ENCODE measurements around the gene PPIC. TPM values are rescaled to one million over a fixed set of nuclear protein-coding genes. Genes with fewer than 3 reads are reported as not detected.

PPIC gene
- total RNA-seq, 4 donors from 2014 or later = 8.9 to 25.3 (median 10.9) TPM

DNA sequence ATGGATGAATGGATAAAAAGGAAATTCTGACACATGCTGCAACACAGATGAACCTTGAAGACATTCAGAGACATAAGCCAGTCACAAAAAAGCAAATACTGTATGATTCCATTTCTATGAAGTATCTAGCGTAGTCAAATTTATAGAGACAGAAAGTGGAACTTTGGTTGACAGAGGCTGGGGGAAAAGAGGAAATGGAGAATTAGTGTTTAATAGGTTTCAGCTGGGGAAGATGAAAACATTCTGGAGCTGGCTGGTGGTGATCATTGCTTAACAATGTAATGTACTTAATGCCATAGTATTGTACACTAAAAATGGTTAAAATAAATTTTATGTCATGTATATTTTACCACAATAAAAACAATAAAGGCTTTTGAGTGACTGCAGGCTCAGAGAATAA lies 24.2 kb downstream of the PPIC start:
- no peak overlapping the region for H3K4me3 ChIP-seq
- peaks cover 8% of the 10 kb centered on the region for H3K36me3 ChIP-seq
- no peaks in the 10 kb centered on the region for H3K27me3 ChIP-seq
- TF ChIP-seq EP300 (IDR thresholded peaks at IDR 0.05) (no peak), POLR2AphosphoS5 (IDR thresholded peaks at IDR 0.05) (no peak), POLR2A (IDR thresholded peaks at IDR 0.05) (no peak)
- TF ChIP-seq, protein P1, sequence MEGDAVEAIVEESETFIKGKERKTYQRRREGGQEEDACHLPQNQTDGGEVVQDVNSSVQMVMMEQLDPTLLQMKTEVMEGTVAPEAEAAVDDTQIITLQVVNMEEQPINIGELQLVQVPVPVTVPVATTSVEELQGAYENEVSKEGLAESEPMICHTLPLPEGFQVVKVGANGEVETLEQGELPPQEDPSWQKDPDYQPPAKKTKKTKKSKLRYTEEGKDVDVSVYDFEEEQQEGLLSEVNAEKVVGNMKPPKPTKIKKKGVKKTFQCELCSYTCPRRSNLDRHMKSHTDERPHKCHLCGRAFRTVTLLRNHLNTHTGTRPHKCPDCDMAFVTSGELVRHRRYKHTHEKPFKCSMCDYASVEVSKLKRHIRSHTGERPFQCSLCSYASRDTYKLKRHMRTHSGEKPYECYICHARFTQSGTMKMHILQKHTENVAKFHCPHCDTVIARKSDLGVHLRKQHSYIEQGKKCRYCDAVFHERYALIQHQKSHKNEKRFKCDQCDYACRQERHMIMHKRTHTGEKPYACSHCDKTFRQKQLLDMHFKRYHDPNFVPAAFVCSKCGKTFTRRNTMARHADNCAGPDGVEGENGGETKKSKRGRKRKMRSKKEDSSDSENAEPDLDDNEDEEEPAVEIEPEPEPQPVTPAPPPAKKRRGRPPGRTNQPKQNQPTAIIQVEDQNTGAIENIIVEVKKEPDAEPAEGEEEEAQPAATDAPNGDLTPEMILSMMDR (IDR thresholded peaks at IDR 0.05) = no peak
- 67% methylated on average over 1 of the region's 1 CpG for WGBS
- no peak overlapping the region for H3K27ac ChIP-seq
- no peaks in the 10 kb centered on the region for H3K4me1 ChIP-seq
- no peaks in the 10 kb centered on the region for H3K9me3 ChIP-seq
- DNase-seq (ENCODE audit: low spot score in 2 of 2) = no peak

DNA sequence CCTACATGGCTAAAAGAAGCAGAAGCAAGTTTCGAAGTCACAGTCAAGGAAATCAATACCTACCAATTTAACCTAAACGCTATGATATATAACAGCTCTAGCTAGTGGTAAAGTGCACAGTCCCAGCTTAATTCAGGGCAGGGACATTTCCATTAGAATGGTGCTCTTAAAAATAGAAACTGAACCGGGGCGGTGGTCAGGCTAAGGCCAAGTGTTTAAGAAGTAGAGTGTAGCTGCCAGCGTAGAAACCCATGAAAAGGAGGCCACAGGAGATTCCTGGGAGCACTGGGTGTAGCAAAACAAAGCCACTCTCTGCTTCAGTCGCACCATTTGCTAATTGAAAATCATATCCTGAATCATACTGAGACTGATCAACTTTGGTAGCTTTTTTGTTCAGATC lies 28.8 kb downstream of the PPIC start:
- DNase-seq (ENCODE audit: low spot score in 2 of 2) = no peak
- Histone ChIP-seq H3K36me3 (peaks cover 14% of the 10 kb centered on the region), H3K4me3 (no peak overlapping the region), H3K9me3 (no peaks in the 10 kb centered on the region), H3K27ac (no peak overlapping the region), H3K4me1 (no peaks in the 10 kb centered on the region), H3K27me3 (no peaks in the 10 kb centered on the region)
- TF ChIP-seq POLR2A (IDR thresholded peaks at IDR 0.05) = no peak
- no peak for TF ChIP-seq EP300 (IDR thresholded peaks at IDR 0.05)
- TF ChIP-seq, protein P1 (IDR thresholded peaks at IDR 0.05) = no peak
- no peak for TF ChIP-seq POLR2AphosphoS5 (IDR thresholded peaks at IDR 0.05)
- 93% methylated on average over 6 of the region's 6 CpGs for WGBS

DNA sequence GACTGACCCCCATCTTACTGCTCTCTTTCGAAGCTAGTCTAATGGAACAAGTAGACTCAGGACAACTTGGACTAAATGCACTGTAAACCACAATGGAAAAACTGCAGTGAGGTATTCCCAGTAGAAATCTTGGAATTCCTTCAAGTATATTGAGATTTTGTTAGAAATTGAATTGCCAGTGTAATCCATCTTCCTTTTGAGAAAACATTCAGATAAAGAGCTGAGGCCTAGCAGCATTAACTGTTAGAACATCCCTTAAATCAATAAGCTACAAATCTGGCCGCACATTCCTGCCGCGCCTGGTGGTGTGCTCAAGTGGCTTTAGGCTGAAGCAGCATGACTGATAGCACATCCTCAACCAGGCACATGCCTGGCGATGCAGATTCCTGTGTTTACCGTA lies 29.3 kb downstream of the PPIC start:
- H3K9me3 ChIP-seq = no peaks in the 10 kb centered on the region
- no peaks in the 10 kb centered on the region for H3K27me3 ChIP-seq
- WGBS = 92% methylated on average over 6 of the region's 6 CpGs
- TF ChIP-seq, protein P1 (IDR thresholded peaks at IDR 0.05) = no peak
- TF ChIP-seq EP300 (IDR thresholded peaks at IDR 0.05) (no peak), POLR2AphosphoS5 (IDR thresholded peaks at IDR 0.05) (no peak), POLR2A (IDR thresholded peaks at IDR 0.05) (no peak)
- no peaks in the 10 kb centered on the region for H3K4me1 ChIP-seq
- peaks cover 14% of the 10 kb centered on the region for H3K36me3 ChIP-seq
- no peak for DNase-seq (ENCODE audit: low spot score in 2 of 2)
- H3K27ac ChIP-seq = no peak overlapping the region
- H3K4me3 ChIP-seq = no peak overlapping the region

GRCh38 chr5:123001808-123002207 lies 34.7 kb downstream of the PPIC start:
- 89% methylated on average over 7 of the region's 7 CpGs for WGBS
- no peak for DNase-seq (ENCODE audit: low spot score in 2 of 2)
- Histone ChIP-seq H3K27me3 (no peaks in the 10 kb centered on the region), H3K9me3 (no peaks in the 10 kb centered on the region), H3K4me1 (no peaks in the 10 kb centered on the region), H3K27ac (no peak overlapping the region), H3K4me3 (no peak overlapping the region), H3K36me3 (peaks cover 5% of the 10 kb centered on the region)
- TF ChIP-seq POLR2AphosphoS5 (IDR thresholded peaks at IDR 0.05) (no peak), EP300 (IDR thresholded peaks at IDR 0.05) (no peak), POLR2A (IDR thresholded peaks at IDR 0.05) (no peak)
- TF ChIP-seq, protein P1 (IDR thresholded peaks at IDR 0.05) = no peak

DNA sequence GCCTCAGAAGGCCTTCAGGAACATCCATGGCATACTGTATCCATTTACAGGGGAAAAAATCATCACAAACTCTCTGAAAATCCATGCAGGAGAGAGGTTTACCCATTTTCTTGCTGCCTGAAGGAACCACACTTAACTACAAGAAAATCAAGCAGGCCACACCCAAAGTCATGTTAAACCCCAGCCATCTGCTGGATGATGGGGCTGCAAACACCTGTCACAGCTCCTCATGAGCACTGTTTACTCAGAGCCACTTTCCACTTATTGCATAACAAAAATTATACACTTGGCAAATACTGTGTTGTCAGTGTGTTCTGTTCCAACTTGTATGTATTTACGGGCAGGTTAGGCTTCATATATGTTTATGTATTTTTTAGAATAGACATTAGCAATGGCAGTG lies 35.8 kb downstream of the PPIC start:
- 74% methylated on average over 1 of the region's 1 CpG for WGBS
- H3K27me3 ChIP-seq = no peaks in the 10 kb centered on the region
- no peaks in the 10 kb centered on the region for H3K9me3 ChIP-seq
- no peak for DNase-seq (ENCODE audit: low spot score in 2 of 2)
- H3K4me3 ChIP-seq = no peak overlapping the region
- TF ChIP-seq POLR2AphosphoS5 (IDR thresholded peaks at IDR 0.05) (no peak), POLR2A (IDR thresholded peaks at IDR 0.05) (no peak), EP300 (IDR thresholded peaks at IDR 0.05) (no peak)
- TF ChIP-seq, protein P1 (IDR thresholded peaks at IDR 0.05) = no peak
- H3K27ac ChIP-seq = no peak overlapping the region
- H3K36me3 ChIP-seq = peaks cover 5% of the 10 kb centered on the region
- H3K4me1 ChIP-seq = no peaks in the 10 kb centered on the region
